T-helper 1 cell treated with Interleukin-12 subunit alpha and Interleukin-12 subunit beta and Interleukin-4 antibody, amounts not matched to agents 30 ng/mL and 1 ng/mL, for 36 hours (primary cell): ENCODE measurements around the gene MSANTD7. TPM values are rescaled to one million over a fixed set of nuclear protein-coding genes. Genes with fewer than 3 reads are reported as not detected.
"Not testable (repeated sequence)": the region's sequence is repeated elsewhere in the genome, so short reads cannot be mapped to it uniquely, and the experiment has no call there.

Experiments used
- intact Hi-C: fragments of 100-400 bp; cut with micrococcal nuclease; formaldehyde crosslinking; loops from one replicate; pipeline ENCODE4 v1.15.1; 2024
- total RNA-seq: library from RNA; stranded (reverse); gene quantifications from 2 replicates; pipeline ENCODE4 v1.2.3, GENCODE V29; 2022

Gene MSANTD7, protein sequence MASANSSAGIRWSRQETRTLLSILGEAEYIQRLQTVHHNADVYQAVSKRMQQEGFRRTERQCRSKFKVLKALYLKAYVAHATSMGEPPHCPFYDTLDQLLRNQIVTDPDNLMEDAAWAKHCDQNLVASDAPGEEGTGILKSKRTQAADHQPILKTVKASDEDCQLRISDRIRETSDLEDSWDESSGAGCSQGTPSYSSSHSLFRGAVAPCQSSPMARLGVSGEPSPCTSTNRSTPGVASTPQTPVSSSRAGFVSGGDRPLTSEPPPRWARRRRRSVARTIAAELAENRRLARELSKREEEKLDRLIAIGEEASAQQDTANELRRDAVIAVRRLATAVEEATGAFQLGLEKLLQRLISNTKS
- total RNA-seq, result 21.9 and 23.0 TPM in 2 replicates

DNA sequence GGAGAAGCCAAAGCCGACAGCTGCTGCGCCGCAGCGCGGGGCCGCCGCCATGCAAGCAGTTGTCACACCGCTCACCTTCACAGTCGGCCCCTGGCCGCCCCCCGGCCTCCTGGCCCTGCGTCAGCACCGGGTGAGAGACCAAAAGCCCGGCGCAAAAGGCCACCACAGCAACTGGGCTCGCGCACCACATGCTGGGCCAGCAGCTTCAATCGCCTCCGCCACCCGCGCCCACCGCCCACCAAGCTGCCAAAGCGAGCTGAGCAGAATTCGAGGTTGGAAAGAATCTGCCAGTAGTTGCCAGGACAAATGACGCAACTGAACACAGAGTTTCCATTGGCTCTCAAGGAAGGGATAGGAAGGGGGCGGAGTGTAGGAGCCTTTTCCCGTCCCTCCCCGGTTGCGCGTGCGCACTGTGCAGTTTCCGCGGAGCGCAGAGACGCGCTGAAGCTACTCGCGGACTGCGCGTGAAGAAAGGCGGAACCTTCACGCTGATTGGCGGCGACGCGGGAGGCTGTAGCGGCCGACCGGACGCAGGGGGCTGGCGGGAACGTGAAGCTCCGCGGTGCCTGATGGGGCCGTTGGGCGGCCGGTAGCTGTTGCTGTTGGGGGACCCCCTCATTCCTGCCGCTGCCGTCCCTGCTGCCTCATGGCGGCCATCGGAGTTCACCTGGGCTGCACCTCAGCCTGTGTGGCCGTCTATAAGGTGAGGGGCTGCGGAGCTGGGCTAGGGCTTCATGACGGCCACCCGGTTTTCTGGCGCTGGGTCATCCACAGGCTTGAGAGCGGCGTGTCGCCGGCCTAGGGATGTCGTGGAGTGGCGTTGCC lies at the start of gene MSANTD7, which contains the start of the genes CDNF and HSPA14:
Gene MSANTD7 (plus strand): TSS at position 550 of the 825 bp plus-strand sequence. CDS start 3,979 bp downstream, outside the sequence.
Gene CDNF (minus strand): TSS at position 281 of the 825 bp plus-strand sequence. CDS start 91 bp downstream, at position 190.
Gene HSPA14 (plus strand): TSS at position 550 of the 825 bp plus-strand sequence. CDS start 97 bp downstream, at position 647.
- intact Hi-C loops, result loop anchor here (1.0 to 5.0 kb wide), 19 partner anchors 40 to 1536 kb away; partner anchors contain the start of genes ACBD7, DCLRE1C, MEIG1 and NMT2

DNA sequence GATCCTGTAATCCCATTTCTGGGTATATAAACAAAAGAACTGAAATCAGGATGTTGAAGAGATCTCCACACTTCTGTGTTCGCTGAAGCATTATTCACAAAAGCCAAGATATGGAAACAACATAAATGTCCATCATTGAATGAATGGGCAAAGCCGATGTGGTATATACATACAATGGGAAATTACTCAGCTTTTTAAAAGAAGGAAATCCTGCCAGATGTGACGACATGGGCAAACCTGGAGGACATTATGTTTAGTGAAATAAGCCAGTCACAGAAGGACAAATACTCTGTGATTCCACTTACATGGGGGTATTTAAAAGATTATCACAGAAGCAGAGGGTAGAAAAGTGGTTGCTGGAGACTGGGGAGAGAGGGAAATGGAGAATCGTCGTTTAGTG lies 39.5 kb upstream of the MSANTD7 start:
- intact Hi-C loops, result no loop called here

DNA sequence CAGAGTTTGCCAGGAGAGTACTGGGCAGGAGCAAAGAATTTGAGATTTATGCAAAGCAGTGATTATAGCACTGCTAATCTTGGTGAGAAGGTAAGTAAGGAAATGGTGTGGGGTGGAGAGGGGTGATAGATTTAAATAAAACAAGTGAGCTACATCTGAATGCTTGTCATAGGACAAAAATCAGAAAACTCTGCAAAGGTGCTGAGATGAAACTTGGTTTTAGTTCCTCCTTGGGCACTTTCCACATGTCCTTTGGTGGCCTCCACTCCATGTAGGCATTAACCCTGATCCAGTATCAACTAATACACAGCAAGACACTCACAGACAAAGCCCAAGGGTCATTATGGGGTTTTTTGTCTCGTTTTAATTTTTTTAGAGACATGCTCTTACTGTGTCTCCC lies 37.7 kb upstream of the MSANTD7 start:
- intact Hi-C loops, result no loop called here

DNA sequence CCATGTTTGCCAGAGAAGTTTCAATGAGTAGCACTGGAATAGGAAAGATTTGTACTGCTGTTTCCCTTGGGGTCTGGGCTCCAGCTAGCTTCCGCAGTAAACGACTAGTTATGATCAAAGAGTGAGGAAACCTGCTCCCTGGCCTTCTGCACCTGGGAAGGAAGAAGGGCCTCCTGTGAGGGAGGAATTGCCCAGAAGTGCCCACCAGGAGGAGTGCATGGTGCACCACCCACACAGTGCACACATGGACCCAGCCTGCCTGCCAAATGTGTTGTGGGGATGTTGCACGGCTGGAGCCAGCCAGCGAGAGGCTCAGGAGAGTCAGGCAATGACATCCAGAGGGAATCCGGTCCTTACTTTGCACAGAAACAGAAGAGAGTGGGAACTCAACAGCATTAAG lies 36.4 kb upstream of the MSANTD7 start:
- intact Hi-C loops, result no loop called here

DNA sequence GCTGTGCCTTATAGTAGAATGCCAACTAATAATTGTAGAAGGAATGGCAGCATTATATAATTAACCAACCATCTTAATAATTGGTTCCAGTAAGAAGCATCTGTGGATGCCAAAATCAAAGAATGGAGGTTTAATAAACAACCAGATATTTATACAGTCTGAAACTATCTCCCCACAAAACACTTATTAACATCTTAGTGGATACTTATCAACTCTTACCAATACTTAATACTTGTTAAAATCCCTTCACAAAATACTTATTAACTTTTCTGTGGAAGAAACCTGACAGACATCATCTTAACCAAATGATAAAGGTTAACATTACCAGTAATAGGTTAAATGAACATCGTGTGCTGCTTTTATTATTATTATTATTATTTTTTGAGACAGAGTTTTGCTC lies 34.3 kb upstream of the MSANTD7 start:
- intact Hi-C loops, result no loop called here

DNA sequence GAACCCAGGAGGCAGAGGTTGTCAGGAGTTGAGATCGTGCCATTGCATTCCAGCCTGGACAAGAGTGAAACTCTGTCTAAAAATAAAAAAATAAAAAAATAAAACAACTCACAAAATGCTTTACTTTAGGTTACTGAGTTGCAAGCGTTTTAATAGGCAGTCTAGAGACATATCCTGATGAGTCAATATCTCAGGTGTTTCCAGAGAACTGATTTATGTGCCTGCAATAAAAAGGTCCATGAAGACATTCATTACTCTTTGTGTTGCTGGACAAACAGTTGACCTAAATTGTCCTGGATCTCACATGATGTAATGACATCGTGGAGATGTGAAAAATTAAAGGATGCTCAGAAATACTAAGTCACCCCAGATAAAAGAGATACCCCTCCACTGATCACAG lies 31.8 kb upstream of the MSANTD7 start:
- intact Hi-C loops, result no loop called here

DNA sequence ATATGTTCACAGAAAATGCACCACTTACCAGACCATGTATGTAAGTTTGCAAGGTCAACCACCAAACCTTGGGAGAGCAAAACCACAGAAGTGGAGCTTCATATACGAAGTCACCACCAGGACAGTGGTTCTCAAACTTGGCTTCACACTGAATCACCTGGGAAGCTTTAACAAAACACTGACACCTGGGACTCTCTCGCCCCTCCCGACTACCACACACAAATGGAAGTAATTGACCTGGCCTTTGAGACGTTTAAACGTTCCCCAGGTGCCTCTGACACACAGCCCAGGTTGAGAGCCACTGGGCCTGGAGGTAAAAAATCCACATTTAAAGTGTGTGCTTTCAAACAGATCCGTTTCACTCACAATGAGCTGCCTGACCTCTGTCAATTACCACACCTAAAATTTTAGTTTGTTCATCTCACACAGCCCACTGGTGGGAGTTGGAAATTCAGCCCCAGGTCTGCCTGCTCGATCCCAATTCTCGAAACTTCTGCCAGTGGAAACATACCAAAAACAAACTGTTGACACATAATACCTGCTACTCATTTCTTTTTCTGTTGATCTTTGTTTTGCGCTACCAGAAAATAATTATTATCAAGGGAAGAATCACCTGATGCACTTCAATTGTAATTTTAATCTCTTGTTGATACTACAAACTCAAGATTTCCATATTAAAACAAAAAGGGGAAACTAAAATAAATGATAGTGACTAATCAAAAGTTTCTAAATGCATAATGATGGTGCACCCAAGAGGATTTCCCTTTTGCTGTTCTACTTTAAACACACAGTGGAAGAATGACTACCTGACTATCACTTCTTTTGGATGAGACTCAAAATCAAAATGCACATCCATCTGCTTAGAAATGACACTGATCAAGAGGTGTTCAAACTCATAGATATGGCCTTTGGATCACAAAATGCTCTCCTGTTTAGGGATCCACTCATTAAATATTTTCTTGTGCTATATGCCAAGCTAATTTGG lies 26.8 kb upstream of the MSANTD7 start:
- intact Hi-C loops, result no loop called here

DNA sequence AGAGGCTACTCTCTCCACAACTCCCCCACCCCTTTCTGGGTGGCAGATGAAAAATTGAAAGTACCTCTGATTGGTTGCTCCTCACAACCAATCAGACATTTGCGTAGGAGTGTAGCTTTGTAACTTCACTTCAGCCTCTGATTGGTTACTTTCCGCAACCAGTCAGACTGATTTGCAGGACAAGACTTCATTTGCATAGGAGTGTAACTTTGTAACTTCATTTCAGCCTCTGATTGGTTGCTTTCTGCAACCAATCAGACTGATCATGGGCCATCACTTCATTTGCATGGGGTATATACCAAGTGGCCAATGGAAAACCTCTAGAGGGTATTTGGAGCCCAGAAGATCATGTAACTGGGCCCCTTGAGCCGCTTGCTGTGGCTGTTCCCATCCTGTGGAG lies 25.8 kb upstream of the MSANTD7 start:
- intact Hi-C loops, result no loop called here

DNA sequence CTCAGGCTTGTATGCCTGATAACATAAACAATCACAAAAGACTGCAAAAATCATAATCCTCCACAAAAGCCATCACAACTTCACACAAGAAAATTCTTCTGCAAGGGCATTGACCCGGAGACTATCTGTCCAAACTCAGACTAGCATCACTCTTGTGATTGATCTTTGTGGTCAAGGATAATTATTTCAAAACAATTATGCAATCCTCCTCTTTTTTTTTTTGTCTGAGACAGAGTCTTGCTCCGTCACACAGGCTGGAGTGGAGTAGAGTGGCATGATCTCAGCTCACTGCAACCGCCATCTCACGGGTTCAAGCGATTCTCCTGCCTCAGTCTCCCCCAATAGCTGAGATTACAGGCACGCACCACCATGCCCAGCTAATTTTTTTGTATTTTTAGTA lies 22.4 kb upstream of the MSANTD7 start:
- intact Hi-C loops, result no loop called here

DNA sequence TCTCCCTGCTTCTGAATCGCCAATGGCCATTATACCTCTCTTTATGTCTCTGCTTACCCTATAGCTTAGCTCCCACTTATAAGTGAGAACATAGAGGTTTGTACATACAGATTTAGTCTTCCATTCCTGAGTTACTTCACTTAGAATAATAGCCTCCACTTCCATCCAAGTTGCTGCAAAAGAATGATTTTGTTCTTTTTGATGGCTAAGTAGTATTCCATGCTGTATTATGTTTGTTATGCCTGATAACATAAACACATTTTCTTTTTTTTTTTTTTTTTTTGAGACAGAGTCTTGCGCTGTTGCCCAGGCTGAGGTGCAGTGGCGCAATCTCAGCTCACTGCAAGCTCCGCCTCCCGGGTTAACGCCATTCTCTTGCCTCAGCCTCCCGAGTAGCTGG lies 21.4 kb upstream of the MSANTD7 start:
- intact Hi-C loops, result not testable (repeated sequence)

DNA sequence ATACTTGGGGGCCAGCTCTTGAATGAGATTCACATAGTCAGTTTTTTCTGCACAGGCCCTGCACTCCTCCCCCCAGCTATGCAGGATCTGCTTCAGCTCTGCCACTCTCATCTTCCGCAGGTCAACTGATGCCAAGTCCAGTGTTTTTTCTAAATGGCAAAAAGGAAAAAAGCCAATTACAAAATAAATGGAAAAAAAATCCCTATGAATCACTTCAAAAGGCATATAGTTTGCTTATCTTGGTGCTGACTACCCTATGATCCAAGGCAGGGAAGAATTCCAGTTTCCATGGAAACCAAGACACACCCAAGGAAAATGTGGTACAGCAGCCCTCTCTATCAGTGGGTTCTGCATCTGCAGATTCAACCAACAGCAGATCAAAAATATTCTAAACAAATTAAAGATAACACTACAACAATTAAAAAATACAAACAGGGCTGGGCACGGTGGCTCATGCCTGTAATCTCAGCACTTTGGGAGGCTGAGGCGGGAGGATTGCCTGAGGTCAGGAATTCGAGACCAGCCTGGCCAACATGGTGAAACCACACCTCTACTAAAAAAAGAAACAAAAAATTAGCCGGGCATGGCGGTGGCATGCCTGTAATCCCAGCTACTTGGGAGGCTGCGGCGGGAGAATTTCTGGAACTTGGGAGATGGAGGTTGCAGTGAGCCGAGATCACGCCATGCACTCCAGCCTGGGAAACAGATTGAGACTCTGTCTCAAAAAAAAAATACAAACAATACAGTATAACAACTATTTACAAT lies 17.9 kb upstream of the MSANTD7 start:
- intact Hi-C loops, result loop anchor here (5.0 kb wide), 1 partner anchor 173 kb away; no protein-coding TSS in a partner anchor

DNA sequence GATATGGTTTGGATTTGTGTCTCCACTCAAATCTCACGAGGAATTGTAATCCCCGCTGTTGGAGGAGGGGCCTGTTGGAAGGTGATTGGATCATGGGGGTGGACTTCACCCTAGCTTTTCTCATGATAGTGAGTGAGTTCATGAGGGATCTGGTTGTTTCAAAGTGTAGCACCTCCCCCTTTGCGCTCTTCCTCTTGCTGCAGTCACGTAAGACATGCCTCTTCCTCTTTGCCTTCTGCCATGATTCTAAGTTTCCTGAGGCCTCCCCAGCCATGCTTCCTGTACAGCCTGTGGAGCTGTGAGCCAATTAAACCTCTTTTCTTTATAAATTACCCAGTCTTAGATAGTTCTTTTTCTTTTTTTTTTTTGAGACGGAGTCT lies 17.3 kb upstream of the MSANTD7 start:
- intact Hi-C loops, result loop anchor here (5.0 kb wide), 1 partner anchor 173 kb away; no protein-coding TSS in a partner anchor

DNA sequence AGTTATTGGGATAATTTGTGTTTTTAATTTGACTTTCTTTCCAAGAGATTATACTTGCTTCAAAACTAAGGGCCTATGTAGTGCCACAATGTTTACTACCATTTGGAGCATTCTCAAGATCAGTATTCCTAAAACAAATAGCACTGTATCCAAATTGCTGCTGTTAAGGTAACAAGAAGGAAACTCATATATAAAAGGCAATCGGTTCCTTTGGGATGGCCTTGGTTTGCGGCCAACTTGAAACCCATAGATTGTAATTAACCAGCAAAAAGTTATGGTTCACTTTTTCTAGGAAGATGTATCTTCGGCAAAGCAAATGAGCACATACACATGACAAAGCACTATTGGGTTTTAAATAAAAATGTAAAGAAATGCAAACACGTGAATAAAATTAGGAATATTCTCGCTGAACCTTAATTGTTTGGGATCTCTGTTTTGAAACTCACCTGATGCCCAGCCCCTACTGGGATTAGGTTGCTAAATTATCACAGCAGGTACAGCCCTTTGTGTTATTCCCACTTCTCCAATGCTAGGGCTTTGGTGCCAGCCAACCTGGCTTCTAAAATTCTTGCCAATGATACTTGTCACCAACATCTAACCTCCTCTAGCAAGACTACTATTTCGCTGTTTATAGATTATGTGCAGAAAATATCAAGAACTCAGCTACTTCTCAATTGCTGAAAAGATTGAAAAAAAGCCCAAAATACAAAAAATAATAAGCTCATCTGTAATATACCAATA lies 16.3 kb upstream of the MSANTD7 start:
- intact Hi-C loops, result loop anchor here (2.0 to 5.0 kb wide), 2 partner anchors 175 to 279 kb away; no protein-coding TSS in a partner anchor

DNA sequence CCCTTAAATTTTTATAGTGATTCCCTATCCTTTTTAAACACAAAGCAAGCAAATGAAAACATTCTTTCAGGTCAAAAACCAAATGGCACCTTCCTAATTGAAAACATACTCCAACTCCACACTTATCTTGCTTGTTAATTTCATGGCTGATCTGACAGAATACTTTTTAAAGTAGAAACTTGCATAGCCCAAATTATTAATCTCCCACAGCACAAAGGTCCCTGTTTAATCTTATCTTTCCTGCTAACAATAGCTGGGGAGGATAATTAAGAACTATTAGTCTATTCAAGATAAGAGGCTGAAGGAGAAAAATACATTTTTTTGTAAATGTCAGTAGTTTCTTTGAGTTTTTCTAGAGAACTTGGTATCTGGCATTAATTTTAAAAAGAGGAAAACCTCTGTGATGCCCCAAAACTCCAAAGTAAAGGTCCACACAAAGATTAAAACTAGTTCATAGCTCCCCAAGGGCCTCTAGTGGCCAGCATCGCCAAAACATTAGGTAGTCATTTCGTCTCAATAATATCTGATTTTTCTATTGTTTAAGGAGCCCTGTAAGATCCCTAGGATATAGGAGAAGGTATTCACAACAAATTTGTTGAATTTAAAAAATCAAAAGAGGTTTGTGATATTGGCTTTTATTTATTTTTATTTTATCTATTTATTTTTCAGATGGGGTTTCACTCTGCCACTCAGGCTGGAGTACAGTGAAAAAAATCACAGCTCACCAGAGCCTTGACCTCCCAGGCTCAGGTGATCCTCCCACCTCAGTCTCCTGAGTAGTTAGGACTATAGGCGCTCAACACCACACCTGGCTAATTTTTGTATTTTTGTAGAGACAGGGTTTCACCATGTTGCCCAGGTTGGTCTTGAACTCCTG lies 15.0 kb upstream of the MSANTD7 start:
- intact Hi-C loops, result loop anchor here (1.0 to 5.0 kb wide), 8 partner anchors 176 to 626 kb away; no protein-coding TSS in a partner anchor

DNA sequence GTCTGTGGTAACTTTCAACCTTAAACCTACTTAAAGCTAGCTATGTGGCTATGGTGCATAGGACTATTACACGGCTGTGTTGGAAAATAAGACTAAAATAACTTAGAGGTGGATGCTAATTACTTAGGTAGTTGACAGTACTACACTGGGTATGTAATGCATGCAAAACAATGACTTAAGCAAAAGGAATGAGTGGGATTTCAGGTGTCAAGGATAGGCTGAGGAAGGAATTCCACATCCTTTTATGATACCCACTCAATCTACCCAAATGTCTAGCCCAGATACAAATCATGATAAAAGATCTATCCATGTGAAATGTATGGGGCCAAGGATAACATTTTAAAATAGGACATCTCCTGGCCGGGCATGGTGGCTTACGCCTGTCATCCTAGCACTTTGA lies 14.1 kb upstream of the MSANTD7 start:
- intact Hi-C loops, result loop anchor here (1.0 to 5.0 kb wide), 8 partner anchors 177 to 627 kb away; no protein-coding TSS in a partner anchor

DNA sequence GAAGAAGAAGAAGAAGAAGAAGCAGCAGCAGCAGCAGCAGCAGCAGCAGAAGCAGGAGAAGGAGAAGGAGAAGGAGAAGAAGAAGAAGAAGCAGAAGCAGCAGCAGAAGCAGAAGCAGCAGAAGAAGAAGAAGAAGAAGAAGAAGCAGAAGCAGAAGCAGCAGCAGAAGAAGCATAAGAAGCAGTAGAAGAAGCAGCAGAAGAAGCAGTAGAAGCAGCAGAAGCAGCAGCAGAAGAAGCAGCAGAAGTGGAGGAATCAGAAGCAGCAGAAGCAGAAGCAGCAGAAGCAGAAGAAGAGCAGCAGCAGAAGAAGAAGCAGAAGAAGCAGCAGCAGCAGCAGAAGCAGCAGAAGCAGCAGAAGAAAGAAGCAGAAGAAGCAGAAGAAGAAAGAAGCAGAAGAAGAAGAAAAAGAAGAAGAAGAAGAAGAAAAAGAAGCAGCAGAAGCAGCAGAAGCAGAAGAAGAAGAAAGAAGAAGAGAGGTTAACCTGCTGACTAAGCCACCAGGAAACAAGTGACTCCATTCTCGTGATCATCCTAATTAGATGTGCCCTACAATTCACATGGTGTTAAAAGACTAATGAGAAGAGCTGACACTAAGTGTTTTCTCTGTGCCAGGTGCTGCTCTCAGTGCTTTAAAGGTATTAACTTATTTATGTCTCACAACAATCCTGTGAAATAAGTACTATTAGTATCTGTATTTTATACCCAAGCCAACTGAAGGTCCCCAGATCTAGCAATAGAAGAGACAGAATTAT lies 11.9 kb upstream of the MSANTD7 start:
- intact Hi-C loops, result no loop called here

DNA sequence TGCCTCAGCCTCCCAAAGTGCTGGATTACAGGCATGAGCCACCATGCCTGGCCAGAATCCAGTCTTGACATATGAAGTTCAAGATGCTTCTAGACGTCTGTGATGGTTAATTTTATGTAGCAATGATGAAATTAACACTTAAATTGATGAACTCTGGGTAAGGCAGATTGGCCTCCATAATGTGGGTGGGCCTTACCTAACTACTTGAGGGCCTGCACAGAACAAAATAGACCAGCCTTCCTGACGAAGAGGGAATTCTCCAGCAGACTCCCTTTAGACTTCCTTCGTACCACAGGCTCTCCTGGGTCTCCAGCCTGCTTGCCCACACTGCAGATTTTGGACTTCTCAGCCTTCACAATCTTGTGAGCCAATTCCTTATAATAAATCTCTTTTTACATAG lies 5.0 kb upstream of the MSANTD7 start:
- intact Hi-C loops, result no loop called here
